Smooth muscle cell (in vitro differentiated cells): ENCODE results near the gene TLN1. TPM values are rescaled to one million over a fixed set of nuclear protein-coding genes. Genes with fewer than 3 reads are reported as not detected.

Experiments
- DNase-seq: peaks from one replicate; lab custom pipeline; 2025; ENCODE audit not compliant: unreplicated experiment; lab: John Stamatoyannopoulos, UW
- H2AFZ ChIP-seq: fragments of 200-600 bp; sonication (generic); 2 replicates; pipeline ENCODE4 v1.6.0; 2016; ENCODE audit warnings: antibody characterized with exemption, low read depth, mild to moderate bottlenecking
- H3F3A ChIP-seq: fragments of 200-600 bp; sonication (generic); 2 replicates; pipeline ENCODE4 v1.6.0; 2017; ENCODE audit warnings: antibody characterized with exemption, low read depth
- H3K27ac ChIP-seq: fragments of 200-600 bp; sonication (generic); 2 replicates; pipeline ENCODE4 v1.5.1; 2016; ENCODE audit warnings: low read depth, mild to moderate bottlenecking
- H3K27me3 ChIP-seq: fragments of 200-600 bp; sonication (generic); 2 replicates; pipeline ENCODE4 v1.6.1; 2016; ENCODE audit warnings: low read depth, mild to moderate bottlenecking
- H3K36me3 ChIP-seq: fragments of 200-600 bp; sonication (generic); 2 replicates; pipeline ENCODE4 v1.5.1; 2016; ENCODE audit warnings: low read depth
- H3K4me1 ChIP-seq: fragments of 200-600 bp; sonication (generic); 2 replicates; pipeline ENCODE4 v1.5.1; 2016; ENCODE audit warnings: low read depth
- H3K4me2 ChIP-seq: fragments of 200-600 bp; sonication (generic); 2 replicates; pipeline ENCODE4 v1.6.0; 2016; ENCODE audit warnings: mild to moderate bottlenecking
- H3K4me3 ChIP-seq: fragments of 200-600 bp; sonication (generic); 2 replicates; pipeline ENCODE4 v1.5.1; 2016; ENCODE audit warnings: mild to moderate bottlenecking
- H3K79me2 ChIP-seq: fragments of 200-600 bp; sonication (generic); 2 replicates; pipeline ENCODE4 v1.6.0; 2016; ENCODE audit warnings: low read depth, mild to moderate bottlenecking
- H3K9ac ChIP-seq: fragments of 200-600 bp; sonication (generic); 2 replicates; pipeline ENCODE4 v1.6.0; 2016; ENCODE audit warnings: low read depth
- H3K9me3 ChIP-seq: fragments of 200-600 bp; sonication (generic); replicated peaks from 2 replicates; pipeline ENCODE4 v1.5.1; 2016; ENCODE audit warnings: low read depth
- H4K20me1 ChIP-seq: fragments of 200-600 bp; sonication (generic); 2 replicates; pipeline ENCODE4 v1.6.0; 2016; ENCODE audit warnings: low read depth
- WGBS: methylation state at CpG from one replicate; pipeline ENCODE4 v1.1.7; 2016; ENCODE audit warnings: low lambda C conversion rate; 5-methylcytosine and 5-hydroxymethylcytosine counted together
- polyA plus RNA-seq: library from polyadenylated mRNA; unstranded; fragments of >200 nt; fragmentation: Nextera tagmentation; extraction: Ambion mirVana; gene quantifications from 2 replicates; pipeline ENCODE4 v1.2.1, GENCODE V29; 2016
- total RNA-seq: library from RNA; depleted of rRNA; stranded (reverse); fragments of >200 nt; gene quantifications from 2 replicates; pipeline ENCODE4 v1.2.3, GENCODE V29; 2014
- TF ChIP-seq, protein P1 (sequence below): fragments of 200-600 bp; sonication (generic); IDR thresholded peaks from 2 replicates; pipeline ENCODE4 v1.5.1; 2017; ENCODE audit warnings: borderline replicate concordance, mild to moderate bottlenecking, antibody characterized with exemption; ENCODE audit not compliant: insufficient read depth, poor library complexity, severe bottlenecking

The TLN1 gene
- total and polyA plus RNA-seq, 2 experiments from 2014 or later = 130 to 145 TPM

DNA sequence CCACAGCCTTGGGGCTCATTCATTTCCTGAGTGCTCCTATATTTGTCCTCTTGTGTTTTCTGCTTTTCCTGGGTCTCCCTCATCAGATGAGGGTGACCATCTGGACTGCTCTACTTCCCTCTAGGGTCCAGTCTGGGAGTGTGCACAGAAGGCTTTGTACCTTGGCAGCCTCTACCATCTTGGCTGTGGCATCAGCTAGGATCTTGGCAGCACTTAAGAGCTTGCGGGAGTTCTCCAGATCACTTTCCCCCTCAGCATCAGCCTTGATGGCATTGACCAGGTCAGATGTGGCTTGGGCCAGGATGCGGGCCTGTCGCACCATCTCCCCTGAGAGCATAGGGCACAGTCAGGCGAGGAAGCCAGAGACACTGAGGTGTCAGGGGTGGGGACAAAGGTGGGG is 15.8 kb downstream of the TLN1 start:
- DNase-seq = no peak
- Histone ChIP-seq H3K36me3 (peaks cover 30% of the 10 kb centered on the region), H3K9ac (no peak overlapping the region), H3K4me1 (no peaks in the 10 kb centered on the region), H3K27me3 (no peaks in the 10 kb centered on the region), H2AFZ (no peak overlapping the region), H3K4me2 (no peak overlapping the region), H3F3A (peaks cover 3% of the 10 kb centered on the region), H3K4me3 (no peak overlapping the region), H4K20me1 (peaks cover 21% of the 10 kb centered on the region), H3K27ac (no peak overlapping the region), H3K9me3 (no peaks in the 10 kb centered on the region), H3K79me2 (peaks cover 5% of the 10 kb centered on the region)
- TF ChIP-seq, protein P1, sequence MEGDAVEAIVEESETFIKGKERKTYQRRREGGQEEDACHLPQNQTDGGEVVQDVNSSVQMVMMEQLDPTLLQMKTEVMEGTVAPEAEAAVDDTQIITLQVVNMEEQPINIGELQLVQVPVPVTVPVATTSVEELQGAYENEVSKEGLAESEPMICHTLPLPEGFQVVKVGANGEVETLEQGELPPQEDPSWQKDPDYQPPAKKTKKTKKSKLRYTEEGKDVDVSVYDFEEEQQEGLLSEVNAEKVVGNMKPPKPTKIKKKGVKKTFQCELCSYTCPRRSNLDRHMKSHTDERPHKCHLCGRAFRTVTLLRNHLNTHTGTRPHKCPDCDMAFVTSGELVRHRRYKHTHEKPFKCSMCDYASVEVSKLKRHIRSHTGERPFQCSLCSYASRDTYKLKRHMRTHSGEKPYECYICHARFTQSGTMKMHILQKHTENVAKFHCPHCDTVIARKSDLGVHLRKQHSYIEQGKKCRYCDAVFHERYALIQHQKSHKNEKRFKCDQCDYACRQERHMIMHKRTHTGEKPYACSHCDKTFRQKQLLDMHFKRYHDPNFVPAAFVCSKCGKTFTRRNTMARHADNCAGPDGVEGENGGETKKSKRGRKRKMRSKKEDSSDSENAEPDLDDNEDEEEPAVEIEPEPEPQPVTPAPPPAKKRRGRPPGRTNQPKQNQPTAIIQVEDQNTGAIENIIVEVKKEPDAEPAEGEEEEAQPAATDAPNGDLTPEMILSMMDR = no peak
- WGBS = 96% methylated on average over 4 of the region's 4 CpGs

DNA sequence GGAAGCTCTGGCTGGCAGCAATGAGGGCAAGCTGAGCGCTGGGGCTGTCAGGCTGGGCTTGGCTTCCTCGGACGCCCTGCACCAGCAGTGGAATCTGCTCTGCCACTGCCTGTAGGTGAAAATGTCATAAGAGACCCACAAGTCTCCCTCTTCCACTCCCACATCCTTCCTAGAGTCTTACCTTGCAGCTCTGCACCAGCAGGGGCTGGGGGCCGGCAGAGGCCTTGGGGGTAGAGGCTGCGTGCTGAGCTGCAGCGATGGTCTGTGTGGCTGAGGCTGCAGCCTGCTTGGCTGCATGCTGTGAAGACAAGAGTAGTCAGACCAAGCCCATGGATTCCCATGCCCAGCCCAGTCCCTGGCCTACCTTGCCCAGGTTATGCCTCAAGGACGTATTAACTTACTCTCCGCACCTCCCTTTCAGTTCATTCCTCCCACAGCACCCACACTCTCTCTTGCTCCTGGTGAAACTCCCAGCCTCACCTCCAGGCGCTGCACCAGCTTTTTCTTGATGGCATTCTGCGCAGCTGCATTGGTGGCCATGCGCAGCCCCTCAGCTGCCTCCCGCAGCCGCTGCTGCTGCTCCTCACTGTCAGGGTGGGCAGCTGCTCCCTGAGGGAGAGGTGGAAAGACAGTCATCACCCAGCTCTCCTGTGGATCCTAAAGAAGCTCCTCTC is 17.3 kb downstream of the TLN1 start:
- Histone ChIP-seq H4K20me1 (peaks cover 20% of the 10 kb centered on the region), H3K79me2 (no peaks in the 10 kb centered on the region), H3K4me3 (no peak overlapping the region), H3K4me2 (no peak overlapping the region), H3K9me3 (no peaks in the 10 kb centered on the region), H2AFZ (no peak overlapping the region), H3K27me3 (no peaks in the 10 kb centered on the region), H3K27ac (no peak overlapping the region), H3K36me3 (peaks cover 26% of the 10 kb centered on the region), H3K9ac (no peak overlapping the region), H3F3A (peaks cover 3% of the 10 kb centered on the region), H3K4me1 (no peaks in the 10 kb centered on the region)
- 96% methylated on average over 13 of the region's 13 CpGs for WGBS
- no peak for DNase-seq
- TF ChIP-seq, protein P1 = no peak

DNA sequence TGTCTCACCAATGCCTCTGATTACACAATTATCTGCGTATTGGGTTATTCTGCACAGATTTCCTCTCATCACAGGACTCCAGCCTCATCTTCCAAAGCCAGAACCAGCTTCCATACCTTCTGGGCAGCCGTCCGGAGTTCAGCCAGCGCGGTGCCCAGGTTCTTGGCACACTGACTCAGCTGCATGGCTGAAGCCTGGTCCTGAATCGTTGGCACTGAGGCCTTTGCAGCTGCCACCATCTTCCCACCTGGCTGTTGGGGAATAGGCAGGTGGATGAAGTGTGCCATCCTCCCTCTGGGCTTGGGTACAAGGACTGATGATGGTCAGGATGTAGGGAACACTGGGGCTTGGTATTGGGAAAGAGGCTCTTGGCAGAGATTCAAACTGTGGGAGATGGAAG is 17.9 kb downstream of the TLN1 start:
- peaks cover 26% of the 10 kb centered on the region for H3K36me3 ChIP-seq

More for the DNA sequence above, 17.9 kb downstream of the TLN1 start:
- Histone ChIP-seq H3K27me3 (no peaks in the 10 kb centered on the region), H3K4me3 (no peak overlapping the region), H3F3A (peaks cover 3% of the 10 kb centered on the region), H2AFZ (no peak overlapping the region), H3K4me1 (no peaks in the 10 kb centered on the region), H3K9ac (no peak overlapping the region), H4K20me1 (peaks cover 15% of the 10 kb centered on the region), H3K9me3 (no peaks in the 10 kb centered on the region), H3K4me2 (no peak overlapping the region), H3K79me2 (no peaks in the 10 kb centered on the region), H3K27ac (no peak overlapping the region)
- TF ChIP-seq, protein P1 = no peak
- WGBS = 97% methylated on average over 6 of the region's 6 CpGs
- DNase-seq = no peak
